ENCODE results near the gene CEMIP. TPM values are rescaled to one million over a fixed set of nuclear protein-coding genes. Genes with fewer than 3 reads are reported as not detected.

Gene CEMIP
- total and polyA plus RNA-seq, 2 of the 13 experiments (the other 11 are each of a cell fraction or from before 2014, with no cell fraction given) = 4.3 to 28.5 TPM

GRCh38 chr15:80732167-80732566 lies 47.0 kb upstream of the CEMIP start:
- Histone ChIP-seq H3K9ac (ENCODE audit: insufficient read depth, low read depth, low read length) (no peak overlapping the region), H3K4me3 (replicated peaks in 1 of 3; ENCODE audit: insufficient read depth in 1 of 3, low read depth in 2 of 3, low read length in 3 of 3) (no peak overlapping the region), H4K20me1 (ENCODE audit: insufficient read depth, low read length) (no peaks in the 10 kb centered on the region), H3K27ac (ENCODE audit: extremely low read length, insufficient read depth, low read length) (no peak overlapping the region), H3K4me2 (ENCODE audit: low read depth, low read length) (no peak overlapping the region), H3K4me1 (ENCODE audit: insufficient read depth, low read length) (peaks cover 17% of the 10 kb centered on the region), H2AFZ (ENCODE audit: low read length) (no peak overlapping the region), H3K36me3 (replicated peaks in 1 of 2; ENCODE audit: control insufficient read depth in 1 of 2, insufficient read depth in 2 of 2, low read length in 2 of 2) (no peaks in the 10 kb centered on the region), H3K27me3 (ENCODE audit: control insufficient read depth in 1 of 2, insufficient read depth in 2 of 2, low read length in 2 of 2) (no peaks in the 10 kb centered on the region), H3K9me3 (ENCODE audit: low read length) (no peaks in the 10 kb centered on the region), H3K79me2 (ENCODE audit: insufficient read depth, low read length) (no peaks in the 10 kb centered on the region)
- 93% methylated on average over 6 of the region's 6 CpGs for WGBS (ENCODE audit: low lambda C conversion rate)
- BruUV-seq (replicated peaks) = no TSS peak
- DNase-seq (ENCODE audit: low spot score) (no peak), FAIRE-seq (no peak), ATAC-seq (no peak)
- intact Hi-C loops (cut with micrococcal nuclease; ENCODE audit: unreplicated experiment) (no loop called here), in situ Hi-C loops (cut with HindIII; ENCODE audit: extremely low pct_ligation_motif_present, low pct_unique_long_range_greater_than_20kb) (no loop called here)
- ChIA-PET POLR2A (no interaction called here), CTCF (ENCODE audit: low intra/inter-chr PET ratio, low total read pairs) (no interaction called here)
- TF ChIP-seq MAFF (IDR thresholded peaks at IDR 0.05; ENCODE audit: low read depth, low read length) = no peak
- no peak for TF ChIP-seq ZNF136 (CRISPR knock-in tag; IDR thresholded peaks at IDR 0.05; ENCODE audit: low read depth)
- no peak for TF ChIP-seq ATF4 (CRISPR knock-in tag; IDR thresholded peaks at IDR 0.05)
- TF ChIP-seq TFAP4 (IDR thresholded peaks at IDR 0.05; ENCODE audit: borderline replicate concordance, low read depth) = no peak
- TF ChIP-seq ZNF746 (CRISPR knock-in tag; IDR thresholded peaks at IDR 0.05) = no peak
- TF ChIP-seq THAP9 (CRISPR knock-in tag; IDR thresholded peaks at IDR 0.05; ENCODE audit: borderline replicate concordance) = no peak
- TF ChIP-seq CHCHD3 (CRISPR knock-in tag; IDR thresholded peaks at IDR 0.05) = no peak
- no peak for TF ChIP-seq ZNF317 (CRISPR knock-in tag; IDR thresholded peaks at IDR 0.05)
- no peak for TF ChIP-seq MTA3 (CRISPR knock-in tag; IDR thresholded peaks at IDR 0.05)
- no peak for TF ChIP-seq ZNF563 (CRISPR knock-in tag; IDR thresholded peaks at IDR 0.05)
- TF ChIP-seq IRF2 (CRISPR knock-in tag; IDR thresholded peaks at IDR 0.05) = no peak
- TF ChIP-seq ZSCAN30 (CRISPR knock-in tag; IDR thresholded peaks at IDR 0.05) = no peak
- TF ChIP-seq ATF7 (IDR thresholded peaks at IDR 0.05) = no peak
- no peak for TF ChIP-seq ATF7 (CRISPR knock-in tag; IDR thresholded peaks at IDR 0.05)
- no peak for TF ChIP-seq RNF2 (conservative IDR thresholded peaks at IDR 0.05; ENCODE audit: low read depth)
- TF ChIP-seq ZNF17 (CRISPR knock-in tag; IDR thresholded peaks at IDR 0.05) = no peak
- TF ChIP-seq ZNF562 (CRISPR knock-in tag; IDR thresholded peaks at IDR 0.05; ENCODE audit: borderline replicate concordance) = no peak
- no peak for TF ChIP-seq ZMYM4 (CRISPR knock-in tag; IDR thresholded peaks at IDR 0.05)
- no peak for TF ChIP-seq ZNF598 (CRISPR knock-in tag; IDR thresholded peaks at IDR 0.05; ENCODE audit: borderline replicate concordance)
- TF ChIP-seq THAP7 (CRISPR knock-in tag; IDR thresholded peaks at IDR 0.05) = no peak
